IMR-90 (cell line): ENCODE measurements around the gene FA2H. TPM values are rescaled to one million over a fixed set of nuclear protein-coding genes. Genes with fewer than 3 reads are reported as not detected.

ENCODE experiments used
- ATAC-seq: fragments of 200-7000 bp; cut with Tn5 transposase; 2 replicates; pipeline ENCODE4 v1.9.1; 2020; ENCODE audit warnings: low read depth, mild to moderate bottlenecking, moderate library complexity
- BruUV-seq: library from RNA; stranded (reverse); fragments of 400-500 nt; replicated peaks from 2 replicates; lab custom pipeline; 2021; lab: Mats Ljungman, UMichigan
- CTCF ChIA-PET: fragments of 300-600 bp; formaldehyde crosslinking; extraction: SDS; loops from one replicate; lab custom pipeline; 2021; ENCODE audit warnings: antibody characterized with exemption; lab: Yijun Ruan, JAX
- POLR2A ChIA-PET: fragments of 300-600 bp; sonication (Branson Sonifier 250); formaldehyde crosslinking; loops from one replicate; lab custom pipeline; 2022; ENCODE audit warnings: antibody characterized with exemption; ENCODE audit not compliant: unreplicated experiment; lab: Charles Lee
- DNase-seq: peaks from one replicate; pipeline ENCODE4 v3.0.0; 2013
- H2AFZ ChIP-seq: replicated peaks from 2 replicates; pipeline ENCODE3; 2013; ENCODE audit warnings: low read length, mild to moderate bottlenecking; ENCODE audit not compliant: poor library complexity
- H2AK5ac ChIP-seq: 2 replicates; pipeline ENCODE4 v1.6.1; 2013; ENCODE audit warnings: low read depth, low read length, inconsistent platforms
- H2AK9ac ChIP-seq: replicated peaks from 2 replicates; pipeline ENCODE3; 2013; ENCODE audit warnings: mild to moderate bottlenecking, low read depth, low read length, moderate library complexity; ENCODE audit not compliant: poor library complexity
- H2BK120ac ChIP-seq: 2 replicates; pipeline ENCODE4 v1.6.1; 2013; ENCODE audit warnings: low read depth, low read length, inconsistent platforms
- H2BK15ac ChIP-seq: 3 replicates; pipeline ENCODE4 v1.6.1; 2013; ENCODE audit warnings: low read depth, low read length, inconsistent platforms
- H2BK20ac ChIP-seq: 2 replicates; pipeline ENCODE4 v1.6.1; 2013; ENCODE audit warnings: low read depth, mild to moderate bottlenecking, inconsistent platforms, low read length, moderate library complexity
- H2BK5ac ChIP-seq: 2 replicates; pipeline ENCODE4 v1.6.1; 2013; ENCODE audit warnings: mild to moderate bottlenecking, low read depth, low read length, inconsistent platforms; ENCODE audit not compliant: poor library complexity, severe bottlenecking
- H3K14ac ChIP-seq: replicated peaks from 2 replicates; pipeline ENCODE4 v1.6.1; 2013; ENCODE audit warnings: low read depth, low read length, inconsistent platforms
- H3K18ac ChIP-seq: 2 replicates; pipeline ENCODE4 v1.6.1; 2013; ENCODE audit warnings: low read depth, low read length, control low read depth
- H3K23ac ChIP-seq: 2 replicates; pipeline ENCODE4 v1.6.1; 2013; ENCODE audit warnings: low read depth, low read length, inconsistent platforms
- H3K27ac ChIP-seq: 2 replicates; pipeline ENCODE4 v1.5.1; 2013; ENCODE audit warnings: mild to moderate bottlenecking, control low read depth, low read length; ENCODE audit not compliant: insufficient read depth
- H3K27me3 ChIP-seq: 2 replicates; pipeline ENCODE4 v1.6.1; 2013; ENCODE audit warnings: low read length; ENCODE audit not compliant: control insufficient read depth, insufficient read depth
- H3K36me3 ChIP-seq: 2 replicates; pipeline ENCODE4 v1.6.1; 2013; ENCODE audit warnings: low read length, mixed read lengths; ENCODE audit not compliant: control insufficient read depth, insufficient read depth
- H3K4ac ChIP-seq: 2 replicates; pipeline ENCODE4 v1.6.1; 2013; ENCODE audit warnings: low read depth, low read length, inconsistent platforms
- H3K4me1 ChIP-seq: 2 replicates; pipeline ENCODE4 v1.6.1; 2013; ENCODE audit warnings: low read length, mixed read lengths; ENCODE audit not compliant: control insufficient read depth, insufficient read depth
- H3K4me2 ChIP-seq: 2 replicates; pipeline ENCODE4 v1.6.1; 2013; ENCODE audit warnings: low read depth, mild to moderate bottlenecking, control low read depth, low read length, moderate library complexity
- H3K4me3 ChIP-seq: 2 replicates; pipeline ENCODE4 v1.5.1; 2013; ENCODE audit warnings: low read depth, mild to moderate bottlenecking, control low read depth, low read length, moderate library complexity; ENCODE audit not compliant: insufficient read depth
- H3K56ac ChIP-seq: 2 replicates; pipeline ENCODE4 v1.6.1; 2013; ENCODE audit warnings: low read length, inconsistent platforms; ENCODE audit not compliant: insufficient read depth; ENCODE audit errors: extremely low read depth
- H3K79me1 ChIP-seq, 2 experiments: 2 replicates each; pipeline ENCODE4 v1.6.1; 2013; ENCODE audit warnings: low read length in 2 of 2, inconsistent platforms in 1 of 2, low read depth in 1 of 2
- H3K9ac ChIP-seq: 2 replicates; pipeline ENCODE4 v1.6.1; 2013; ENCODE audit warnings: low read depth, low read length, control low read depth
- H3K9me1 ChIP-seq: 2 replicates; pipeline ENCODE4 v1.6.1; 2013; ENCODE audit warnings: low read length, inconsistent platforms; ENCODE audit not compliant: insufficient read depth
- H3K9me3 ChIP-seq: 2 replicates; pipeline ENCODE4 v1.6.1; 2013; ENCODE audit warnings: low read length; ENCODE audit not compliant: control insufficient read depth, insufficient read depth
- H4K20me1 ChIP-seq: 2 replicates; pipeline ENCODE4 v1.6.1; 2013; ENCODE audit warnings: low read length, inconsistent platforms; ENCODE audit not compliant: insufficient read depth
- H4K5ac ChIP-seq: 2 replicates; pipeline ENCODE4 v1.6.1; 2013; ENCODE audit warnings: mild to moderate bottlenecking, low read depth, low read length, control low read depth
- H4K8ac ChIP-seq, 2 experiments: 2 replicates each; pipeline ENCODE4 v1.6.1; 2013; ENCODE audit warnings: low read depth in 2 of 2, low read length in 2 of 2, control low read depth in 1 of 2, inconsistent platforms in 1 of 2
- H4K91ac ChIP-seq: 2 replicates; pipeline ENCODE4 v1.6.1; 2013; ENCODE audit warnings: low read depth, low read length, inconsistent platforms; ENCODE audit not compliant: insufficient read depth
- BHLHE40 ChIP-seq: fragments of 150-350 bp; IDR thresholded peaks from 2 replicates; pipeline ENCODE4 v1.6.1; 2016; ENCODE audit warnings: mild to moderate bottlenecking, low read depth, low read length
- CHD1 ChIP-seq: IDR thresholded peaks from 2 replicates; pipeline ENCODE4 v1.6.1; 2012; ENCODE audit warnings: low read depth, low read length, improper control_type of control experiment
- CTCF ChIP-seq: conservative IDR thresholded peaks from 2 replicates; pipeline ENCODE4 v1.5.1; 2012; ENCODE audit warnings: mild to moderate bottlenecking, low read depth, low read length, improper control_type of control experiment
- FOS ChIP-seq: fragments of 150-350 bp; IDR thresholded peaks from 2 replicates; pipeline ENCODE4 v1.6.1; 2016; ENCODE audit warnings: low read depth, low read length
- MXI1 ChIP-seq: IDR thresholded peaks from 2 replicates; pipeline ENCODE4 v1.6.1; 2012; ENCODE audit warnings: low read depth, mild to moderate bottlenecking, low read length, moderate library complexity, borderline replicate concordance
- RAD21 ChIP-seq: IDR thresholded peaks from 2 replicates; pipeline ENCODE4 v1.6.1; 2012; ENCODE audit warnings: low read length, improper control_type of control experiment
- RCOR1 ChIP-seq: IDR thresholded peaks from 2 replicates; pipeline ENCODE4 v1.6.1; 2012; ENCODE audit warnings: mild to moderate bottlenecking, low read length, improper control_type of control experiment; ENCODE audit not compliant: insufficient replicate concordance
- SMC3 ChIP-seq: fragments of 150-350 bp; IDR thresholded peaks from 2 replicates; pipeline ENCODE4 v1.6.1; 2016; ENCODE audit warnings: low read depth, mild to moderate bottlenecking, antibody characterized with exemption, low read length, moderate library complexity
- WGBS, 2 experiments: methylation state at CpG; one replicate each; pipeline versions ENCODE4 v1.1.5 to v1.1.7; 2013; ENCODE audit warnings: missing lambda C conversion rate in 2 of 2; ENCODE audit not compliant: insufficient read length in 1 of 2; ENCODE audit errors: extremely low coverage in 2 of 2; 5-methylcytosine and 5-hydroxymethylcytosine counted together
- dilution Hi-C: fragments of 300-500 bp; cut with HindIII; formaldehyde crosslinking; loops from one replicate; pipeline ENCODE4 v1.14.3; 2018; ENCODE audit warnings: low sequenced_read_pairs; ENCODE audit not compliant: unreplicated experiment
- in situ Hi-C: fragments of 300-500 bp; cut with MboI; formaldehyde crosslinking; loops from 3 replicates; pipeline ENCODE4 v1.14.3; 2019; ENCODE audit warnings: low sequenced_read_pairs, inconsistent platforms, mixed read lengths
- intact Hi-C: fragments of 100-400 bp; cut with micrococcal nuclease; formaldehyde crosslinking; loops from 2 replicates; pipeline ENCODE4 v1.10.0; 2022
- polyA plus RNA-seq, 3 experiments: library from polyadenylated mRNA; depleted of rRNA; stranded (reverse); fragments of >200 nt; gene quantifications; 2 replicates each; pipeline ENCODE4 v1.2.3, GENCODE V29; 2012; ENCODE audit warnings: low replicate concordance in 1 of 3
- total RNA-seq: library from RNA; depleted of rRNA; stranded (reverse); fragments of >200 nt; gene quantifications from 2 replicates; pipeline ENCODE4 v1.2.3, GENCODE V29; 2012

FA2H gene
- total and polyA plus RNA-seq, 2 of the 4 experiments (the other 2 are of a cell fraction) = not detected

- H3K9ac ChIP-seq = no peak overlapping the region
- no peak overlapping the region for H3K27ac ChIP-seq
- H2AK5ac ChIP-seq = no peak overlapping the region
- WGBS, 2 experiments = no CpG with 5 or more reads among the region's 2 CpGs
- H3K4ac ChIP-seq = no peak overlapping the region
- no peak overlapping the region for H2BK5ac ChIP-seq
- intact Hi-C loops = no loop called here
- H2AFZ ChIP-seq = no peak overlapping the region
- no peak for DNase-seq
- no peaks in the 10 kb centered on the region for H3K9me1 ChIP-seq
- no peak overlapping the region for H3K23ac ChIP-seq
- no peak for ATAC-seq
- H2AK9ac ChIP-seq = no peak overlapping the region
- no peak for TF ChIP-seq SMC3
- TF ChIP-seq FOS = no peak
- no peak for TF ChIP-seq RCOR1
- TF ChIP-seq MXI1 = no peak
- TF ChIP-seq RAD21 = no peak
- no peak for TF ChIP-seq CTCF
- no peak for TF ChIP-seq CHD1
- no peak for TF ChIP-seq BHLHE40
- no peak overlapping the region for H2BK15ac ChIP-seq
- POLR2A ChIA-PET = no interaction called here
- H3K4me2 ChIP-seq = no peak overlapping the region
- H3K79me1 ChIP-seq = no peaks in the 10 kb centered on the region; a peak in 1 of 4 replicates
- H3K4me3 ChIP-seq = no peak overlapping the region
- CTCF ChIA-PET = interaction anchor here (1.1 kb wide), 1 partner anchor 28 kb away, joined by 3 read pairs; no protein-coding TSS in a partner anchor
- H3K36me3 ChIP-seq = peaks cover 3% of the 10 kb centered on the region
- no peak overlapping the region for H4K8ac ChIP-seq
- H3K27me3 ChIP-seq = no peaks in the 10 kb centered on the region
- no peaks in the 10 kb centered on the region for H3K9me3 ChIP-seq
- BruUV-seq = no TSS peak
- in situ Hi-C loops = no loop called here
- no peak overlapping the region for H4K91ac ChIP-seq
- H3K18ac ChIP-seq = no peak overlapping the region
- H2BK120ac ChIP-seq = no peak overlapping the region
- dilution Hi-C loops = no loop called here
- no peaks in the 10 kb centered on the region for H3K4me1 ChIP-seq
- no peaks in the 10 kb centered on the region for H4K20me1 ChIP-seq
- no peak overlapping the region for H3K14ac ChIP-seq
- no peak overlapping the region for H3K56ac ChIP-seq
- H2BK20ac ChIP-seq = no peak overlapping the region
- H4K5ac ChIP-seq = no peak overlapping the region
Observed at GRCh38 chr16:74679983-74680382, 94.6 kb downstream of the FA2H start.
